DOHH2 (cell line): ENCODE data around the gene HBD.

ENCODE experiments used
- EZH2phosphoT487 ChIP-seq: fragments of 200-600 bp; sonication (generic); IDR thresholded peaks from 2 replicates; pipeline ENCODE4 v1.6.1; 2017; ENCODE audit warnings: borderline replicate concordance, mild to moderate bottlenecking, antibody characterized with exemption, low read length, moderate library complexity, mixed read lengths
- TF ChIP-seq, protein P1 (sequence below): fragments of 200-600 bp; sonication (generic); IDR thresholded peaks from one replicate; pipeline ENCODE4 v1.5.1; 2014; ENCODE audit warnings: antibody characterized with exemption, mild to moderate bottlenecking, low read depth, low read length; ENCODE audit not compliant: poor library complexity, severe bottlenecking

DNA sequence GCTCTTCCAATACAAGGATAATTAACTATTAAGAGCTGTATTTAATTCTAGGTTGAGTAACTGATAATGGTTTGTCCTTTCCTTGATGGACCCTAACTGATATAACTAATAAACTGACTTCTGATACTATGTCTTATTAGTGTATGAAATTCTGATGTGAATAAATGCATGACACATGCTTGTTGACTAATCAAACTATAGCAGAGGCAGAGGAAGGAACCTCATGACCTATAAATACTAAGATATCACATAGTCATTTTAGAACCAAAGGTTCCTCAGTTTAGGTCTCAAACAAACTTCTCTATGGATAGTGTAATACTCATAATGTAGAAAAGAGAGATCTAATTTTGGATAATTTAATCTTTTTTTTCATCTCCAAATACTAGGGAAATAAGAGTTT is 4.8 kb upstream of the HBD start:
- TF ChIP-seq, protein P1, sequence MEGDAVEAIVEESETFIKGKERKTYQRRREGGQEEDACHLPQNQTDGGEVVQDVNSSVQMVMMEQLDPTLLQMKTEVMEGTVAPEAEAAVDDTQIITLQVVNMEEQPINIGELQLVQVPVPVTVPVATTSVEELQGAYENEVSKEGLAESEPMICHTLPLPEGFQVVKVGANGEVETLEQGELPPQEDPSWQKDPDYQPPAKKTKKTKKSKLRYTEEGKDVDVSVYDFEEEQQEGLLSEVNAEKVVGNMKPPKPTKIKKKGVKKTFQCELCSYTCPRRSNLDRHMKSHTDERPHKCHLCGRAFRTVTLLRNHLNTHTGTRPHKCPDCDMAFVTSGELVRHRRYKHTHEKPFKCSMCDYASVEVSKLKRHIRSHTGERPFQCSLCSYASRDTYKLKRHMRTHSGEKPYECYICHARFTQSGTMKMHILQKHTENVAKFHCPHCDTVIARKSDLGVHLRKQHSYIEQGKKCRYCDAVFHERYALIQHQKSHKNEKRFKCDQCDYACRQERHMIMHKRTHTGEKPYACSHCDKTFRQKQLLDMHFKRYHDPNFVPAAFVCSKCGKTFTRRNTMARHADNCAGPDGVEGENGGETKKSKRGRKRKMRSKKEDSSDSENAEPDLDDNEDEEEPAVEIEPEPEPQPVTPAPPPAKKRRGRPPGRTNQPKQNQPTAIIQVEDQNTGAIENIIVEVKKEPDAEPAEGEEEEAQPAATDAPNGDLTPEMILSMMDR: no peak
- no peak for TF ChIP-seq EZH2phosphoT487
